Stimulated activated naive CD8-positive, alpha-beta T cell treated with anti-CD3 and anti-CD28 coated beads, Interleukin-15, amount 100 ng/mL, for 72 hours (primary cell): ENCODE results near the gene CSRNP3.
"Not testable (repeated sequence)": the region's sequence is repeated elsewhere in the genome, so short reads cannot be mapped to it uniquely, and the experiment has no call there.

ENCODE experiments used
- ATAC-seq: fragments of 150-1000 bp; cut with Tn5 transposase; 2 replicates; pipeline ENCODE4 v1.10.0; 2021; ENCODE audit warnings: mild to moderate bottlenecking, moderate library complexity
- DNase-seq, 2 donors: peaks; one replicate each; pipeline ENCODE4 v3.0.0; 2021 to 2022
- H3K27ac Mint-ChIP-seq, 2 donors: one replicate each; pipeline ENCODE4 v1.8.0; 2022; ENCODE audit warnings: mild to moderate bottlenecking in 2 of 2, mixed read lengths in 2 of 2, moderate library complexity in 2 of 2
- H3K27me3 Mint-ChIP-seq: one replicate; pipeline ENCODE4 v1.8.0; 2022; ENCODE audit warnings: mixed read lengths
- H3K4me1 Mint-ChIP-seq: one replicate; pipeline ENCODE4 v1.8.0; 2022; ENCODE audit warnings: mild to moderate bottlenecking, mixed read lengths
- H3K4me3 Mint-ChIP-seq, 2 donors: one replicate each; pipeline ENCODE4 v1.8.0; 2022; ENCODE audit warnings: mild to moderate bottlenecking in 2 of 2, mixed read lengths in 2 of 2, moderate library complexity in 1 of 2
- H3K9me3 Mint-ChIP-seq, 2 donors: one replicate each; pipeline ENCODE4 v1.8.0; 2022; ENCODE audit warnings: mixed read lengths in 2 of 2

CSRNP3 gene

GRCh38 chr2:165645930-165646831 is 176.7 kb downstream of the CSRNP3 start:
- no peak overlapping the region for H3K4me3 Mint-ChIP-seq
- DNase-seq = no peak
- H3K4me1 Mint-ChIP-seq = no peaks in the 10 kb centered on the region
- no peaks in the 10 kb centered on the region for H3K27me3 Mint-ChIP-seq
- H3K9me3 Mint-ChIP-seq = no peaks in the 10 kb centered on the region
- no peak for ATAC-seq
- H3K27ac Mint-ChIP-seq = no peak overlapping the region

- no peak overlapping the region for H3K27ac Mint-ChIP-seq
- no peaks in the 10 kb centered on the region for H3K27me3 Mint-ChIP-seq
- H3K4me1 Mint-ChIP-seq = no peaks in the 10 kb centered on the region
- DNase-seq = no peak
- no peaks in the 10 kb centered on the region for H3K9me3 Mint-ChIP-seq
- H3K4me3 Mint-ChIP-seq = no peak overlapping the region
- ATAC-seq = no peak
Observed at GRCh38 chr2:165647409-165647808, 177.9 kb downstream of the CSRNP3 start.

GRCh38 chr2:165648801-165649200 is 179.3 kb downstream of the CSRNP3 start:
- Mint-ChIP-seq H3K9me3 (no peaks in the 10 kb centered on the region), H3K27ac (no peak overlapping the region), H3K4me3 (no peak overlapping the region), H3K4me1 (no peaks in the 10 kb centered on the region), H3K27me3 (no peaks in the 10 kb centered on the region)
- DNase-seq = no peak
- ATAC-seq = no peak

GRCh38 chr2:165651233-165651632 is 181.7 kb downstream of the CSRNP3 start:
- DNase-seq (no peak), ATAC-seq (no peak)
- Mint-ChIP-seq H3K4me1 (no peaks in the 10 kb centered on the region), H3K27me3 (no peaks in the 10 kb centered on the region), H3K4me3 (no peak overlapping the region), H3K9me3 (no peaks in the 10 kb centered on the region), H3K27ac (no peak overlapping the region)

- DNase-seq (no peak), ATAC-seq (no peak)
- Mint-ChIP-seq H3K4me1 (no peaks in the 10 kb centered on the region), H3K4me3 (no peak overlapping the region), H3K27ac (no peak overlapping the region), H3K27me3 (no peaks in the 10 kb centered on the region), H3K9me3 (no peaks in the 10 kb centered on the region)
Observed at GRCh38 chr2:165655661-165656060, 186.2 kb downstream of the CSRNP3 start.

- H3K4me1 Mint-ChIP-seq = no peaks in the 10 kb centered on the region
- H3K27me3 Mint-ChIP-seq = no peaks in the 10 kb centered on the region
- no peak for ATAC-seq
- peaks cover under 1 to 2% of the 10 kb centered on the region in 2 donors for H3K9me3 Mint-ChIP-seq
- no peak overlapping the region for H3K4me3 Mint-ChIP-seq
- H3K27ac Mint-ChIP-seq = no peak overlapping the region
- no peak for DNase-seq
Observed at GRCh38 chr2:165660361-165660760, 190.9 kb downstream of the CSRNP3 start.

- DNase-seq (no peak), ATAC-seq (no peak)
- Mint-ChIP-seq H3K27ac (no peak overlapping the region), H3K27me3 (no peaks in the 10 kb centered on the region), H3K4me3 (no peak overlapping the region), H3K9me3 (peaks cover 13 to 14% of the 10 kb centered on the region in 2 donors), H3K4me1 (no peaks in the 10 kb centered on the region)
Observed at GRCh38 chr2:165662720-165663119, 193.2 kb downstream of the CSRNP3 start.

GRCh38 chr2:165665614-165666013 is 196.1 kb downstream of the CSRNP3 start:
- no peaks in the 10 kb centered on the region for H3K4me1 Mint-ChIP-seq
- H3K4me3 Mint-ChIP-seq = peak overlapping the region in 1 of 2 donors; percentile 23
- H3K9me3 Mint-ChIP-seq = peaks cover 13 to 14% of the 10 kb centered on the region in 2 donors
- no peak for DNase-seq
- peak overlapping the region in 1 of 2 donors; percentile 89 for H3K27ac Mint-ChIP-seq
- H3K27me3 Mint-ChIP-seq = no peaks in the 10 kb centered on the region
- ATAC-seq = no peak

GRCh38 chr2:165666073-165666472 is 196.6 kb downstream of the CSRNP3 start:
- not testable (repeated sequence) for H3K4me1 Mint-ChIP-seq, H3K27ac Mint-ChIP-seq, H3K27me3 Mint-ChIP-seq, ATAC-seq, DNase-seq, H3K4me3 Mint-ChIP-seq
- peaks cover 13 to 14% of the 10 kb centered on the region in 2 donors for H3K9me3 Mint-ChIP-seq

GRCh38 chr2:165666605-165667004 is 197.1 kb downstream of the CSRNP3 start:
- DNase-seq (no peak), ATAC-seq (no peak)
- H3K9me3 Mint-ChIP-seq = peaks cover 13 to 15% of the 10 kb centered on the region in 2 donors
- no peak overlapping the region for H3K27ac Mint-ChIP-seq
- no peak overlapping the region for H3K4me3 Mint-ChIP-seq
- no peaks in the 10 kb centered on the region for H3K27me3 Mint-ChIP-seq
- H3K4me1 Mint-ChIP-seq = no peaks in the 10 kb centered on the region

- no peak overlapping the region for H3K4me3 Mint-ChIP-seq
- no peak for ATAC-seq
- H3K9me3 Mint-ChIP-seq = peaks cover 13 to 23% of the 10 kb centered on the region in 2 donors
- no peak overlapping the region for H3K27ac Mint-ChIP-seq
- no peaks in the 10 kb centered on the region for H3K4me1 Mint-ChIP-seq
- no peaks in the 10 kb centered on the region for H3K27me3 Mint-ChIP-seq
- no peak for DNase-seq
Observed at GRCh38 chr2:165667375-165667774, 197.9 kb downstream of the CSRNP3 start.

GRCh38 chr2:165674780-165675179 is 205.3 kb downstream of the CSRNP3 start:
- Mint-ChIP-seq H3K9me3 (peaks cover 0 to 12% of the 10 kb centered on the region in 2 donors), H3K27ac (no peak overlapping the region), H3K27me3 (no peaks in the 10 kb centered on the region), H3K4me3 (no peak overlapping the region), H3K4me1 (no peaks in the 10 kb centered on the region)
- no peak for DNase-seq
- no peak for ATAC-seq

GRCh38 chr2:165675551-165675968 is 206.1 kb downstream of the CSRNP3 start:
- DNase-seq (no peak), ATAC-seq (no peak)
- Mint-ChIP-seq H3K27ac (no peak overlapping the region), H3K9me3 (peaks cover 0 to 12% of the 10 kb centered on the region in 2 donors), H3K27me3 (no peaks in the 10 kb centered on the region), H3K4me1 (no peaks in the 10 kb centered on the region), H3K4me3 (no peak overlapping the region)

- no peaks in the 10 kb centered on the region for H3K9me3 Mint-ChIP-seq
- no peak for ATAC-seq
- no peak for DNase-seq
- no peak overlapping the region for H3K27ac Mint-ChIP-seq
- no peak overlapping the region for H3K4me3 Mint-ChIP-seq
- no peaks in the 10 kb centered on the region for H3K4me1 Mint-ChIP-seq
- peaks cover 9% of the 10 kb centered on the region for H3K27me3 Mint-ChIP-seq
Observed at GRCh38 chr2:165678882-165679281, 209.4 kb downstream of the CSRNP3 start.

GRCh38 chr2:165679621-165680020 is 210.1 kb downstream of the CSRNP3 start:
- H3K9me3 Mint-ChIP-seq = no peaks in the 10 kb centered on the region
- H3K27ac Mint-ChIP-seq = no peak overlapping the region

GRCh38 chr2:165681841-165682240 is 212.3 kb downstream of the CSRNP3 start:
- no peaks in the 10 kb centered on the region for H3K4me1 Mint-ChIP-seq
- no peak overlapping the region for H3K27ac Mint-ChIP-seq
- ATAC-seq (no peak), DNase-seq (no peak)
- peaks cover 9% of the 10 kb centered on the region for H3K27me3 Mint-ChIP-seq
- H3K4me3 Mint-ChIP-seq = no peak overlapping the region
- no peaks in the 10 kb centered on the region for H3K9me3 Mint-ChIP-seq

More at GRCh38 chr2:165679621-165680020, 210.1 kb downstream of the CSRNP3 start:
- no peak for ATAC-seq
- Mint-ChIP-seq H3K27me3 (peaks cover 9% of the 10 kb centered on the region), H3K4me3 (no peak overlapping the region), H3K4me1 (no peaks in the 10 kb centered on the region)
- no peak for DNase-seq
